ENCODE data around the gene CYTH1. TPM values are rescaled to one million over a fixed set of nuclear protein-coding genes. Genes with fewer than 3 reads are reported as not detected.

The CYTH1 gene
- total RNA-seq, 1 experiment from 2014 or later = 34.3 TPM

GRCh38 chr17:78803186-78803845 is 21.2 kb upstream of the CYTH1 start:
- H3K79me2 ChIP-seq (ENCODE audit: insufficient read depth, low read length) = peaks cover 85% of the 10 kb centered on the region; the same call in 1 of the 2 replicates
- DNase-seq (ENCODE audit: low read depth, low spot score) (no peak), ATAC-seq (no peak)
- no peaks in the 10 kb centered on the region for H3K9me3 ChIP-seq (ENCODE audit: control insufficient read depth in 1 of 2, insufficient read depth in 1 of 2, low read depth in 1 of 2, low read length in 2 of 2)
- H3K4me2 ChIP-seq (ENCODE audit: low read length) = no peak overlapping the region
- no peak overlapping the region for H2AFZ ChIP-seq (ENCODE audit: low read depth, low read length, poor library complexity, severe bottlenecking)
- ChIA-PET RAD21 (ENCODE audit: low non-redundant PET in 1 of 2, low total read pairs in 2 of 2, uncharacterized antibody in 2 of 2, unreplicated experiment in 2 of 2) (interaction anchor here in 1 of 2 experiments (0.6 kb wide), 1 partner anchor 243 kb away, joined by 3 read pairs; no protein-coding TSS in a partner anchor), POLR2A (no interaction called here), CTCF (no interaction called here)
- no peak for TF ChIP-seq CEBPB (IDR thresholded peaks at IDR 0.05; ENCODE audit: low read depth)
- TF ChIP-seq FOSL1 (IDR thresholded peaks at IDR 0.05; ENCODE audit: low read depth) = no peak
- TF ChIP-seq ATF3 (IDR thresholded peaks at IDR 0.05) = no peak
- no peak for TF ChIP-seq SIN3A (IDR thresholded peaks at IDR 0.05; ENCODE audit: low read depth)
- TF ChIP-seq RAD21 (IDR thresholded peaks at IDR 0.05; ENCODE audit: low read depth) = no peak
- no peak for TF ChIP-seq SP1 (IDR thresholded peaks at IDR 0.05; ENCODE audit: low read depth)
- no peak for TF ChIP-seq SRF (IDR thresholded peaks at IDR 0.05; ENCODE audit: low read depth)
- no peak for TF ChIP-seq MAX (IDR thresholded peaks at IDR 0.05)
- TF ChIP-seq, protein P1, sequence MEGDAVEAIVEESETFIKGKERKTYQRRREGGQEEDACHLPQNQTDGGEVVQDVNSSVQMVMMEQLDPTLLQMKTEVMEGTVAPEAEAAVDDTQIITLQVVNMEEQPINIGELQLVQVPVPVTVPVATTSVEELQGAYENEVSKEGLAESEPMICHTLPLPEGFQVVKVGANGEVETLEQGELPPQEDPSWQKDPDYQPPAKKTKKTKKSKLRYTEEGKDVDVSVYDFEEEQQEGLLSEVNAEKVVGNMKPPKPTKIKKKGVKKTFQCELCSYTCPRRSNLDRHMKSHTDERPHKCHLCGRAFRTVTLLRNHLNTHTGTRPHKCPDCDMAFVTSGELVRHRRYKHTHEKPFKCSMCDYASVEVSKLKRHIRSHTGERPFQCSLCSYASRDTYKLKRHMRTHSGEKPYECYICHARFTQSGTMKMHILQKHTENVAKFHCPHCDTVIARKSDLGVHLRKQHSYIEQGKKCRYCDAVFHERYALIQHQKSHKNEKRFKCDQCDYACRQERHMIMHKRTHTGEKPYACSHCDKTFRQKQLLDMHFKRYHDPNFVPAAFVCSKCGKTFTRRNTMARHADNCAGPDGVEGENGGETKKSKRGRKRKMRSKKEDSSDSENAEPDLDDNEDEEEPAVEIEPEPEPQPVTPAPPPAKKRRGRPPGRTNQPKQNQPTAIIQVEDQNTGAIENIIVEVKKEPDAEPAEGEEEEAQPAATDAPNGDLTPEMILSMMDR (IDR thresholded peaks at IDR 0.05 in 2 of 3, conservative IDR thresholded peaks at IDR 0.05 in 1 of 3; ENCODE audit: borderline replicate concordance in 1 of 3, insufficient read depth in 1 of 3, low read depth in 2 of 3, low read length in 2 of 3) = no peak
- TF ChIP-seq ZFX (IDR thresholded peaks at IDR 0.05) = no peak
- no peak for TF ChIP-seq ZNF274 (IDR thresholded peaks at IDR 0.05; ENCODE audit: low read depth, low read length)
- TF ChIP-seq ZBTB33 (IDR thresholded peaks at IDR 0.05; ENCODE audit: extremely low read depth, insufficient replicate concordance, low read length) = no peak
- TF ChIP-seq ELF1 (IDR thresholded peaks at IDR 0.05; ENCODE audit: borderline replicate concordance, low read depth) = no peak
- no peak for TF ChIP-seq POLR2A (IDR thresholded peaks at IDR 0.05; ENCODE audit: borderline replicate concordance, extremely low read depth, insufficient read depth, insufficient read length)
- no peak for TF ChIP-seq CBX3 (IDR thresholded peaks at IDR 0.05; ENCODE audit: low read depth)
- TF ChIP-seq EGR1 (IDR thresholded peaks at IDR 0.05; ENCODE audit: low read depth) = no peak
- H3K36me3 ChIP-seq (ENCODE audit: control insufficient read depth in 1 of 2, insufficient read depth in 2 of 2, low read length in 2 of 2) = peaks cover 56 to 92% of the 10 kb centered on the region in 2 experiments
- no peaks in the 10 kb centered on the region for H3K27me3 ChIP-seq (ENCODE audit: insufficient read depth, low read length)
- H3K4me1 ChIP-seq (ENCODE audit: control insufficient read depth in 1 of 2, insufficient read depth in 2 of 2, low read length in 2 of 2) = no peaks in the 10 kb centered on the region
- H3K9ac ChIP-seq (ENCODE audit: low read length) = no peak overlapping the region
- H4K20me1 ChIP-seq (ENCODE audit: insufficient read depth) = peaks cover 16% of the 10 kb centered on the region; the same call in 1 of the 2 replicates
- no TSS peak for BruUV-seq (replicated peaks)
- no peaks in the 10 kb centered on the region for H3K9me2 ChIP-seq (ENCODE audit: insufficient read depth)
- H3K4me3 ChIP-seq (replicated peaks in 1 of 2; ENCODE audit: low read depth in 1 of 2, low read length in 2 of 2) = no peak overlapping the region
- intact Hi-C loops (cut with micrococcal nuclease) = no loop called here
- H3K27ac ChIP-seq (ENCODE audit: low read depth, low read length) = no peak overlapping the region

Data from HCT116 (cell line).